GM12891 (cell line): ENCODE measurements around the gene CHIA.

Source experiments
- POLR2A ChIP-seq: IDR thresholded peaks from 2 replicates; pipeline ENCODE4 v1.6.1; 2011; ENCODE audit warnings: low read depth, low read length, control low read depth
- POLR2AphosphoS5 ChIP-seq: IDR thresholded peaks from 2 replicates; pipeline ENCODE4 v1.6.1; 2011; ENCODE audit warnings: low read depth, low read length, control low read depth
- POU2F2 ChIP-seq: IDR thresholded peaks from 2 replicates; pipeline ENCODE4 v1.6.1; 2011; ENCODE audit warnings: low read depth, mild to moderate bottlenecking, control low read depth, low read length, moderate library complexity
- SPI1 ChIP-seq: IDR thresholded peaks from 2 replicates; pipeline ENCODE4 v1.6.1; 2011; ENCODE audit warnings: low read depth, low read length, control low read depth

GRCh38 chr1:111366256-111366655 is 75.6 kb downstream of the CHIA start:
- TF ChIP-seq POLR2A = no peak
- TF ChIP-seq POLR2AphosphoS5 = no peak
- no peak for TF ChIP-seq SPI1
- no peak for TF ChIP-seq POU2F2
